Naive thymus-derived CD8-positive, alpha-beta T cell (primary cell): Measurements from ENCODE around the gene HPSE. TPM values are rescaled to one million over a fixed set of nuclear protein-coding genes. Genes with fewer than 3 reads are reported as not detected.
"Not testable (repeated sequence)": the region's sequence is repeated elsewhere in the genome, so short reads cannot be mapped to it uniquely, and the experiment has no call there.

ENCODE experiments used
- ATAC-seq, 2 donors: fragments of 150-1000 bp; cut with Tn5 transposase in 1 of 2; sonication (Bioruptor Pico), chemical (Tn5 transposase) in 1 of 2; 1 replicate in 1 of 2; 2 replicates in 1 of 2; pipeline ENCODE4 v1.10.0; 2021; ENCODE audit warnings: mild to moderate bottlenecking in 2 of 2, moderate library complexity in 2 of 2
- POLR2A ChIA-PET: fragments of 350-600 bp; sonication (Branson Sonifier 250); formaldehyde crosslinking; loops from one replicate; lab custom pipeline; 2021; ENCODE audit warnings: antibody characterized with exemption; lab: Charles Lee
- DNase-seq, 10 donors: peaks; one replicate each; pipeline versions ENCODE4 v3.0.0 to v3.0.0-alpha.2; 2020 to 2022
- H3K27ac Mint-ChIP-seq, 10 donors: one replicate each; pipeline ENCODE4 v1.8.0; 2020 to 2022; ENCODE audit warnings: mild to moderate bottlenecking in 10 of 10, mixed read lengths in 10 of 10, moderate library complexity in 4 of 10, inconsistent platforms in 1 of 10
- H3K27me3 Mint-ChIP-seq, 5 donors: one replicate each; pipeline ENCODE4 v1.8.0; 2021 to 2022; ENCODE audit warnings: mixed read lengths in 5 of 5
- H3K36me3 Mint-ChIP-seq, 3 donors: one replicate each; pipeline ENCODE4 v1.8.0; 2020 to 2022; ENCODE audit warnings: mixed read lengths in 3 of 3, mild to moderate bottlenecking in 2 of 3, inconsistent platforms in 1 of 3
- H3K4me1 Mint-ChIP-seq, 4 donors: one replicate each; pipeline ENCODE4 v1.8.0; 2021 to 2022; ENCODE audit warnings: mixed read lengths in 4 of 4
- H3K4me3 Mint-ChIP-seq, 10 donors: one replicate each; pipeline ENCODE4 v1.8.0; 2020 to 2022; ENCODE audit warnings: mild to moderate bottlenecking in 10 of 10, mixed read lengths in 10 of 10, moderate library complexity in 6 of 10, inconsistent platforms in 1 of 10
- H3K9me3 Mint-ChIP-seq, 9 donors: one replicate each; pipeline ENCODE4 v1.8.0; 2020 to 2022; ENCODE audit warnings: mixed read lengths in 9 of 9, mild to moderate bottlenecking in 3 of 9, inconsistent platforms in 1 of 9, moderate library complexity in 1 of 9
- polyA plus RNA-seq, 3 donors: library from polyadenylated mRNA; unstranded; fragments of 300-500 nt; fragmentation: Illumina TruSeq; gene quantifications; one replicate each; pipeline ENCODE4 v1.2.3, GENCODE V29; 2021
- total RNA-seq, 8 experiments: library from RNA in 2 of 8; stranded (reverse) in 2 of 8; gene quantifications; one replicate each; pipeline ENCODE4 v1.2.3 and lab custom pipeline; 2021 to 2026

Gene HPSE
- total and polyA plus RNA-seq, 5 experiments from 2014 or later = 2.5 to 5.3 (median 3.4) TPM

- Mint-ChIP-seq H3K4me3 (no peak overlapping the region), H3K9me3 (no peaks in the 10 kb centered on the region), H3K27ac (peak overlapping the region in 2 of 10 donors; percentile 17 to 58), H3K4me1 (peaks cover 7 to 13% (median 11%) of the 10 kb centered on the region in 4 donors), H3K36me3 (peaks cover 0 to 18% (median 17%) of the 10 kb centered on the region in 3 donors), H3K27me3 (no peaks in the 10 kb centered on the region)
- POLR2A ChIA-PET = no interaction called here
- ATAC-seq (peak in 1 of 2 donors; percentile 45), DNase-seq (peak in 1 of 10 donors; percentile 7)
Observed at GRCh38 chr4:83297548-83298260, 36.9 kb downstream of the HPSE start.

GRCh38 chr4:83293305-83294046 is 41.2 kb downstream of the HPSE start:
- no peak overlapping the region for H3K4me3 Mint-ChIP-seq
- H3K9me3 Mint-ChIP-seq = peaks cover 0 to 2% (median 0%) of the 10 kb centered on the region in 9 donors
- no peaks in the 10 kb centered on the region for H3K27me3 Mint-ChIP-seq
- POLR2A ChIA-PET = interaction anchor here (0.9 kb wide), 1 partner anchor 9 kb away, joined by 5 read pairs; the partner anchor contains the start of gene COQ2
- DNase-seq (no peak), ATAC-seq (no peak)
- H3K36me3 Mint-ChIP-seq = peaks cover 0 to 6% (median 3%) of the 10 kb centered on the region in 3 donors
- H3K4me1 Mint-ChIP-seq = peaks cover 7 to 13% (median 11%) of the 10 kb centered on the region in 4 donors
- no peak overlapping the region for H3K27ac Mint-ChIP-seq

DNA sequence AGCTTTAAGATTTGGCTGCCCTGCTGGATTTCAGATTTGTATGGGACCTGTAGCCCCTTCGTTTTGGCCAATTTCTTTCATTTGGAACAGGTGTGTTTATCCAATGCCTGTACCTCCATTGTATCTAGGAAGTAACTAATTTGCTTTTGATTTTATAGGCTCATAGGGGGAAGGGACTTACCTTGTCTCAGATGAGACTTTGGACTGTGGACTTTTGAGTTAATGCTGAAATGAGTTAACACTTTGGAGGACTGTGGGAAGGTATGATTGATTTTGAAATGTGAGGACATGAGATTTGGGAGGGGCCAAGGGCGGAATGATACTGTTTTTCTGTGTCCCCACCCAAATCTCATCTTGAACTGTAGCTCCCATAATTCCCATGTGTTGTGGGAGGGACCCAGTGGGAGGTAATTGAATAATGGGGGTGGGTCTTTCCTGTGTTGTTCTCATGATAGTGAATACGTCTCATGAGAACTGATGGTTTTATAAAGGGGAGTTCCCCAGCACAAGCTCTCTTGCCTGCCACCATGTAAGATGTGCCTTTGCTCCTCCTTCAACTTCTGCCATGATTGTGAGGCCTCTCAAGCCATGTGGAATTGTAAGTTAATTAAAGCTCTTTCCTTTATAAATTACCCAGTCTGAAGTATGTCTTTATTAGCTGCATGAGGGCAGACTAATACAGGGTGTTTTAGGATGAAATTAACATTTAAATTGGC is 44.4 kb downstream of the HPSE start:
- ATAC-seq, H3K36me3 Mint-ChIP-seq, POLR2A ChIA-PET, H3K27ac Mint-ChIP-seq, H3K9me3 Mint-ChIP-seq, H3K4me3 Mint-ChIP-seq, H3K4me1 Mint-ChIP-seq, H3K27me3 Mint-ChIP-seq, DNase-seq: not testable (repeated sequence)

DNA sequence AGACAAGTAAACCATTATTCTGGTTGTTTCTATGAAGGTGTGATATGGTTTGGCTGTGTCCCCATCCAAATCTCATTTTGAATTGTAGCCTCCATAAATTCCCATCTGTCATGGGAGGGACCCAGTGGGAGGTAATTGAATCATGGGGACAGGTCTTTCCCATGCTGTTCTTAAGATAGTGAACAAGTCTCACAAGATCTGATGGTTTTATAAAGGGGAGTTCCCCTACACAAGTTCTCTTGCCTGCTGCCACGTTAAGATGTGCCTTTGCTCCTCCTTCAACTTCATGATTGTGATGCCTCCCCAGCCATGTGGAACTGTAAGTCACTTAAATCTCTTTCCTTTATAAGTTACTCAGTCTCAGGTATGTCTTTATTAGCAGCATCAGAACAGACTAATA is 46.3 kb downstream of the HPSE start:
- H3K27ac Mint-ChIP-seq, H3K36me3 Mint-ChIP-seq, H3K27me3 Mint-ChIP-seq, H3K9me3 Mint-ChIP-seq, ATAC-seq, DNase-seq, POLR2A ChIA-PET, H3K4me3 Mint-ChIP-seq: not testable (repeated sequence)
- peaks cover 9 to 23% (median 13%) of the 10 kb centered on the region in 4 donors for H3K4me1 Mint-ChIP-seq

GRCh38 chr4:83285055-83285407 is 49.6 kb downstream of the HPSE start:
- peaks cover 18 to 54% (median 33%) of the 10 kb centered on the region in 4 donors for H3K4me1 Mint-ChIP-seq
- H3K36me3 Mint-ChIP-seq = no peaks in the 10 kb centered on the region
- DNase-seq (peak in 2 of 10 donors; percentile 6 to 17), ATAC-seq (peak; percentile 7 to 15)
- no peaks in the 10 kb centered on the region for H3K27me3 Mint-ChIP-seq
- peak overlapping the region; percentile 87 to 99 (median 98) for H3K4me3 Mint-ChIP-seq
- H3K27ac Mint-ChIP-seq = peak overlapping the region; percentile 96 to 99 (median 98)
- peaks cover 0 to 2% (median 0%) of the 10 kb centered on the region in 9 donors for H3K9me3 Mint-ChIP-seq
- POLR2A ChIA-PET = interaction anchor here (0.6 to 2.0 kb wide), 19 partner anchors 11 to 1531 kb away, joined by 3 to 12 read pairs (median 4); partner anchors contain the start of genes COPS4, HELQ, HNRNPDL and MRPS18C

DNA sequence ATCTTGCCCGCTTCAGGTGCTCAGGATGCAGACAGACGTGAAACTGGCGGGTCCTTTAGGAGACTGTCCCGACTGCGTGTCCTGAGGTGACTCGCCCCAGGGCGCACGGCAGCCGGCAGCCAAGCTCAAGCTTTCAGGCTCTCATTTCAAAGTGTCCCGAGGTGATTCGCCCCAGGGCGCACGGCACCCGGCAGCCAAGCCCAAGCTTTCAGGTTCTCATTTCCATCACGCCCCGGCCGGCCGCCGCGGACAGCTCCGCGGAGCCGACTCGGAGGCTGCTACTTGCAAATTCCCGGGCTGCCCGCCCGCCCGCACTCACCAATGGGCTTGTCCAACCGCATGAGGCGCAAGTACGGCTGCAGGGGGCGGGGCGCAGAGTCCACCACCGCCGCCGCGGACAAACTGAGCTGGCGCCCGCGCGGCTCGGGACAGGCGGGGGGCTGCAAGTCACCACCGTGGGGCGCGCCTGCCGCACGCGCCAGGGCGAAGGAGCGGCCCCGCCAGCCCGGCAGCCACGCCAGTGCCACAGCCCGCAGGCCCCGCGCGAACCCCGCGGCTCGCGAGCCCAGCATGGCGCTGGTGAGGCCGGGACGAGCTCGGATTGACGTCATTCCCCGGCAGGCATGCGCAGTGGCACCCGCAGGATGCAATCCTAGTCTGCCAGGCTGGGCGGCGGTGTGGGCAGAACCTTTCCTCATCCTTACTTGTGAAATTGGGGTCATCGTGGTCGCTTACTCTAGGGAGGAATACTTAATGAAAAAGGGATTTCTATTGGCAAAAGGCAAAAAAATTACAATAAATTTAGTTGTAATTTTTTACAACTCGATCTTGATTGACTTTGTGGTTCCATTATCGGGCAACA is 50.2 kb downstream of the HPSE start, which contains the start of gene COQ2:
Gene COQ2, minus strand, starts transcription at position 606 of the 862 bp plus-strand sequence. Its CDS starts 34 bp downstream, at position 572.
- POLR2A ChIA-PET = interaction anchor here (0.8 to 2.0 kb wide), 18 partner anchors 9 to 857 kb away, joined by 3 to 12 read pairs (median 4); partner anchors contain the start of genes COPS4, HELQ, HNRNPDL and MRPS18C
- H3K4me1 Mint-ChIP-seq = peaks cover 18 to 54% (median 33%) of the 10 kb centered on the region in 4 donors

DNA sequence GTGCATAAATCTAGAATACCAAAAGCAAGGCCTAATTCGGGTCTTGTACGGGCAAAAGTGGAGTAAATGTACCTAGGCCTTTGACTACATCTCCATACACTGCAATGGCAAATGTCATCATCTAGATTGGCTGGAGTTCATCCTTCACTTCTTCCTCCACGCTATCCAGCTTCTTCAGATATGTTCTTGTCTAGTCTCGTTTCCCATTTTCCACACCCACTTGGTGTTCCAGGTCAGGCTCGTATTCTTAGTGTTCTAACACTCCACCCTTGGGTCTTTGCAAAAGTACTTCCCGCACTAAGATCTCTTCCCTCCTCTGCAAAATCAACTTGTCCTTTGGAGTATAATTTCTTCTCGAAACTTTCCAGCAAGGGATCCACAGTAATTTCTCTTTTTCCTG is 51.5 kb downstream of the HPSE start:
- no peaks in the 10 kb centered on the region for H3K27me3 Mint-ChIP-seq
- DNase-seq (no peak), ATAC-seq (no peak)
- peak overlapping the region in 9 of 10 donors; percentile 63 to 96 (median 89) for H3K27ac Mint-ChIP-seq
- peaks cover 0 to 8% (median 5%) of the 10 kb centered on the region in 3 donors for H3K36me3 Mint-ChIP-seq
- H3K4me1 Mint-ChIP-seq = peaks cover 18 to 54% (median 33%) of the 10 kb centered on the region in 4 donors
- no peaks in the 10 kb centered on the region for H3K9me3 Mint-ChIP-seq
- H3K4me3 Mint-ChIP-seq = peak overlapping the region; percentile 81 to 99 (median 90)
- POLR2A ChIA-PET = interaction anchor here (0.5 to 1.9 kb wide), 6 partner anchors 11 to 819 kb away, joined by 3 to 12 read pairs (median 8); partner anchors contain the start of genes HELQ and MRPS18C

More for the DNA sequence above, 50.2 kb downstream of the HPSE start, which contains the start of gene COQ2:
- Mint-ChIP-seq H3K27me3 (no peaks in the 10 kb centered on the region), H3K9me3 (peaks cover 0 to 2% (median 0%) of the 10 kb centered on the region in 9 donors), H3K4me3 (peak within 1 kb of the TSS; percentile 87 to 99 (median 98)), H3K27ac (peak within 1 kb of the TSS; percentile 96 to 99 (median 98)), H3K36me3 (no peaks in the 10 kb centered on the region)
- DNase-seq (peak; percentile 87 to 96 (median 93)), ATAC-seq (peak; percentile 90)

DNA sequence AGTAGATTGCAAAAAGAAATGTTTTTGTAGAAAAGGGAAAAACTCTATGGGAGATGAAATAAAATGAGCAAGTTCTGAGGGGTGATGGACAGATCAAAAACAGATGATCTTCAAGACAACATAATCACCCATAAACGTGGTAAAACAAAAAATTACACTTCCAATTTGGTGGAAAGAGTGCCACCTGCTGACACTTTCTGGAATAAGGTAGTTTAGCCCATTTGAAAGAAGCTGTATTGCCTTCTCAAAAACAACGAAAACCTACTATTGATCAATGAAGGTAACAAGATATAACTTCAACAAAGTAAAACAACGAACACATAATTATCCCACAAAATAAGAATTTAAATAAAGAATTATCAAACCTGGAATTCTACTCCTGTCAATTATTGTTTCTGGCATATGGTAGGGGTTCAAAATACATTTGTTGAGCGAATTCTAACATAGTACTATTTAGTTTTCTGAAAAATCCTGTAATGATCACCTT is 52.6 kb downstream of the HPSE start:
- DNase-seq = peak; percentile 13 to 76 (median 57)
- peaks cover 20 to 56% (median 35%) of the 10 kb centered on the region in 4 donors for H3K4me1 Mint-ChIP-seq

GRCh38 chr4:83281307-83281706 is 53.3 kb downstream of the HPSE start:
- ATAC-seq = no peak
- POLR2A ChIA-PET = interaction anchor here (1.7 kb wide), 1 partner anchor 246 kb away, joined by 4 read pairs; the partner anchor contains the start of gene COPS4
- no peak for DNase-seq
- peak overlapping the region in 1 of 10 donors; percentile 15 for H3K27ac Mint-ChIP-seq
- peaks cover 22 to 61% (median 37%) of the 10 kb centered on the region in 4 donors for H3K4me1 Mint-ChIP-seq
- H3K9me3 Mint-ChIP-seq = no peaks in the 10 kb centered on the region
- peak overlapping the region in 1 of 10 donors; percentile 22 for H3K4me3 Mint-ChIP-seq
- no peaks in the 10 kb centered on the region for H3K27me3 Mint-ChIP-seq
- peaks cover 0 to 14% (median 5%) of the 10 kb centered on the region in 3 donors for H3K36me3 Mint-ChIP-seq

More for the DNA sequence above, 52.6 kb downstream of the HPSE start:
- no peak for ATAC-seq
- peak overlapping the region in 6 of 10 donors; percentile 6 to 60 (median 28) for H3K4me3 Mint-ChIP-seq
- H3K36me3 Mint-ChIP-seq = peaks cover 0 to 13% (median 5%) of the 10 kb centered on the region in 3 donors
- H3K9me3 Mint-ChIP-seq = no peaks in the 10 kb centered on the region
- no peaks in the 10 kb centered on the region for H3K27me3 Mint-ChIP-seq
- H3K27ac Mint-ChIP-seq = peak overlapping the region in 6 of 10 donors; percentile 10 to 67 (median 35)
- POLR2A ChIA-PET = interaction anchor here (1.5 kb wide), 1 partner anchor 173 kb away, joined by 6 read pairs; the partner anchor contains the start of genes HELQ and MRPS18C

GRCh38 chr4:83276299-83277040 is 58.2 kb downstream of the HPSE start:
- DNase-seq (no peak), ATAC-seq (no peak)
- H3K27ac Mint-ChIP-seq = peak overlapping the region in 2 of 10 donors; percentile 24 to 67
- peaks cover 0 to 44% (median 19%) of the 10 kb centered on the region in 3 donors for H3K36me3 Mint-ChIP-seq
- H3K27me3 Mint-ChIP-seq = no peaks in the 10 kb centered on the region
- H3K9me3 Mint-ChIP-seq = no peaks in the 10 kb centered on the region
- H3K4me3 Mint-ChIP-seq = peak overlapping the region in 1 of 10 donors; percentile 57
- POLR2A ChIA-PET = no interaction called here
- H3K4me1 Mint-ChIP-seq = peaks cover 8 to 36% (median 13%) of the 10 kb centered on the region in 4 donors
